T-cell (primary cell): ENCODE measurements around the gene CIPC. TPM values are rescaled to one million over a fixed set of nuclear protein-coding genes. Genes with fewer than 3 reads are reported as not detected.
A peak's percentile ranks its signal among the peaks of the same experiment; 100 is the strongest.

Experiments used
- ATAC-seq, 4 experiments: fragments of 200-7000 bp in 3 of 4; fragments of 150-1000 bp in 1 of 4; cut with Tn5 transposase; replicated peaks in 1 of 4; 1 replicate in 3 of 4; 2 replicates in 1 of 4; pipeline ENCODE4 v1.10.0; 2021; ENCODE audit warnings: moderate library complexity in 3 of 4, mild to moderate bottlenecking in 2 of 4, moderate number of reproducible peaks in 1 of 4
- CTCF ChIA-PET, 2 donors: fragments of 300-600 bp; sonication (Branson Sonifier 250); formaldehyde crosslinking; loops; one replicate each; lab custom pipeline; 2022; ENCODE audit warnings: antibody characterized with exemption in 2 of 2; lab: Charles Lee
- POLR2A ChIA-PET, 2 donors: fragments of 300-600 bp; sonication (Branson Sonifier 250); formaldehyde crosslinking; loops; one replicate each; lab custom pipeline; 2022; ENCODE audit warnings: antibody characterized with exemption in 2 of 2; lab: Charles Lee
- DNase-seq, 35 experiments: peaks; one replicate each; pipeline versions ENCODE4 v3.0.0 to v3.0.0-alpha.2; 2013 to 2023
- H3K27ac ChIP-seq: one replicate; pipeline ENCODE4 v1.5.1; 2013; ENCODE audit warnings: low read length
- H3K27me3 ChIP-seq, 2 experiments: replicated peaks in 1 of 2; 1 replicate in 1 of 2; 2 replicates in 1 of 2; pipeline versions ENCODE4 v1.6.1 to v1.7.0; 2013; ENCODE audit warnings: low read length in 1 of 2, mixed read lengths in 1 of 2; ENCODE audit not compliant: control insufficient read depth in 2 of 2, insufficient read depth in 2 of 2; ENCODE audit errors: extremely low read depth in 1 of 2
- H3K36me3 ChIP-seq, 2 donors: 1 replicate in 1 of 2; 2 replicates in 1 of 2; pipeline versions ENCODE4 v1.6.1 to v1.7.0; 2013; ENCODE audit warnings: low read length in 1 of 2; ENCODE audit not compliant: control insufficient read depth in 2 of 2, insufficient read depth in 1 of 2; ENCODE audit errors: extremely low read depth in 1 of 2
- H3K4me1 ChIP-seq, 2 experiments: 1 replicate in 1 of 2; 2 replicates in 1 of 2; pipeline versions ENCODE4 v1.6.1 to v1.7.0; 2013; ENCODE audit warnings: low read length in 2 of 2, mixed read lengths in 1 of 2; ENCODE audit not compliant: insufficient read depth in 2 of 2, control insufficient read depth in 1 of 2; ENCODE audit errors: extremely low read depth in 1 of 2
- H3K4me3 ChIP-seq, 2 donors: 1 replicate in 1 of 2; 2 replicates in 1 of 2; pipeline versions ENCODE4 v1.5.1 to v1.7.0; 2013; ENCODE audit warnings: mild to moderate bottlenecking in 2 of 2, low read length in 1 of 2, moderate library complexity in 1 of 2; ENCODE audit not compliant: control insufficient read depth in 1 of 2; ENCODE audit errors: extremely low read depth in 1 of 2
- H3K9me3 ChIP-seq: 2 replicates; pipeline ENCODE4 v1.7.0; 2013
- H3K27ac Mint-ChIP-seq, 2 donors: one replicate each; pipeline ENCODE4 v1.8.0; 2020 to 2021; ENCODE audit warnings: mild to moderate bottlenecking in 2 of 2, mixed read lengths in 2 of 2
- H3K27me3 Mint-ChIP-seq, 2 donors: one replicate each; pipeline ENCODE4 v1.8.0; 2021 to 2022; ENCODE audit warnings: mixed read lengths in 2 of 2
- H3K36me3 Mint-ChIP-seq: one replicate; pipeline ENCODE4 v1.8.0; 2021; ENCODE audit warnings: mixed read lengths
- H3K4me1 Mint-ChIP-seq, 3 donors: one replicate each; pipeline ENCODE4 v1.8.0; 2020 to 2022; ENCODE audit warnings: mixed read lengths in 3 of 3, mild to moderate bottlenecking in 1 of 3
- H3K4me3 Mint-ChIP-seq, 3 donors: one replicate each; pipeline ENCODE4 v1.8.0; 2020 to 2022; ENCODE audit warnings: mild to moderate bottlenecking in 3 of 3, mixed read lengths in 3 of 3, moderate library complexity in 3 of 3
- H3K9me3 Mint-ChIP-seq, 3 donors: one replicate each; pipeline ENCODE4 v1.8.0; 2020 to 2022; ENCODE audit warnings: mixed read lengths in 3 of 3
- WGBS: methylation state at CpG from one replicate; pipeline ENCODE4 v1.1.5; 2013; ENCODE audit warnings: missing lambda C conversion rate; ENCODE audit not compliant: insufficient coverage; 5-methylcytosine and 5-hydroxymethylcytosine counted together
- total RNA-seq, 35 experiments: library from RNA in 6 of 35; stranded (reverse) in 6 of 35; fragments of 120-200 nt in 1 of 35; gene quantifications; one replicate each; pipeline versions ENCODE4 v1.2.1 to v1.2.4 and lab custom pipeline; 2013 to 2026

The CIPC gene
- total RNA-seq, 5 donors from 2014 or later (not counting 1 experiment from before 2014, with no cell fraction given) = 8.4 to 14.0 (median 11.8) TPM

DNA sequence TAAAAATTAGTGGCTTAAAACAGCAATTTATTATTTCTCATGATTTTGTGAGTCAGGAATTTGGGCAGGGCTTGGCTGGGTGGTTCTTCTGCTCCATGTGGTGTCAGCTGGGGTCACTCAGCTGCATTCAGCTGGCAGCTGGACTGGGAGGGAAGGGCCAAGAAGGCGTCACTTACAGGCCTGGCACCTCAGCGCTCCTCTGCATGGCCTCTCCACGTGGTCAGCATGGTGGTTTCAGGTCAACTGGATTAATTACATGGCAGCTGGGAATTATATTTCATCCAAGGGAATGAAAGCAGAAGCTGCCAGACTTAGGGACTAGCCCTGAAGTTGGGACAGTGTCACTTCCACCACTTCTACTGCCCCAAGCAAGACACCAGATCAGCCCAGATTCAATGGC lies 42.1 kb upstream of the CIPC start:
- Histone ChIP-seq H3K4me1 (peaks cover 0 to 21% of the 10 kb centered on the region in 2 experiments), H3K9me3 (no peaks in the 10 kb centered on the region), H3K27me3 (no peaks in the 10 kb centered on the region), H3K27ac (peak overlapping the region; percentile 36), H3K4me3 (no peak overlapping the region), H3K36me3 (no peaks in the 10 kb centered on the region)
- ATAC-seq = no peak
- Mint-ChIP-seq H3K9me3 (no peaks in the 10 kb centered on the region), H3K36me3 (no peaks in the 10 kb centered on the region), H3K27ac (no peak overlapping the region), H3K27me3 (no peaks in the 10 kb centered on the region), H3K4me3 (no peak overlapping the region), H3K4me1 (peaks cover 11 to 33% (median 15%) of the 10 kb centered on the region in 3 donors)
- CTCF ChIA-PET = interaction anchor here in 1 of 2 donors (1.1 to 1.2 kb wide), 2 partner anchors 142 to 180 kb away, joined by 3 read pairs; no protein-coding TSS in a partner anchor
- POLR2A ChIA-PET = no interaction called here
- 83% methylated on average over 3 of the region's 3 CpGs for WGBS
- no peak for DNase-seq

DNA sequence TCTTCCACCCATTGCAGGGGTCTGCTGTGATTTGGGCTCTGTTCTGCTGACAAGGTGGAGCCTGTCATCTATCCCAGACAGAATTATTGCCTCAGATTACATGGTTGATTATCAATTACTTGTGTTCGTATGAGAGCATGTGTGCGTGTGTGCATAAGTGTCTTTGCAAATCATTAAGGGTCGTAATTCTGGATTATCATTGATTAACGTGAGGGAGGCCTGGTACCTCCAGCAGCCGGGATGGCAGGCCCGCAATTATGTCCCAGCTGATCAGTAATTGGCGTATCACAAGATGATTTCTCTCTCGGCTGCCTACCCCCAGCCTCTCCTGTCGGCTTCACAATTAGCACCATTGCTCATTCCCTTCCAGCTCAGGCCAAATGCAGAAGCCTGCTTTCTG lies 39.9 kb upstream of the CIPC start:
- Mint-ChIP-seq H3K36me3 (no peaks in the 10 kb centered on the region), H3K4me1 (peaks cover 5 to 29% (median 11%) of the 10 kb centered on the region in 3 donors), H3K27ac (no peak overlapping the region), H3K9me3 (no peaks in the 10 kb centered on the region), H3K4me3 (no peak overlapping the region), H3K27me3 (no peaks in the 10 kb centered on the region)
- H3K27me3 ChIP-seq = no peaks in the 10 kb centered on the region
- H3K27ac ChIP-seq = no peak overlapping the region
- POLR2A ChIA-PET = no interaction called here
- WGBS = 91% methylated on average over 6 of the region's 9 CpGs
- no peak overlapping the region for H3K4me3 ChIP-seq
- no peaks in the 10 kb centered on the region for H3K9me3 ChIP-seq
- no peak for DNase-seq
- no peak for ATAC-seq
- H3K36me3 ChIP-seq = no peaks in the 10 kb centered on the region
- H3K4me1 ChIP-seq = peaks cover 0 to 13% of the 10 kb centered on the region in 2 experiments
- CTCF ChIA-PET = interaction anchor here in 1 of 2 donors (0.7 to 1.4 kb wide), 2 partner anchors 145 to 186 kb away, joined by 3 to 4 read pairs; no protein-coding TSS in a partner anchor

GRCh38 chr14:77058785-77059184 lies 39.3 kb upstream of the CIPC start:
- CTCF ChIA-PET = interaction anchor here in 1 of 2 donors (0.7 to 1.4 kb wide), 3 partner anchors 97 to 186 kb away, joined by 3 to 4 read pairs (median 4); no protein-coding TSS in a partner anchor
- Mint-ChIP-seq H3K36me3 (no peaks in the 10 kb centered on the region), H3K9me3 (no peaks in the 10 kb centered on the region), H3K4me3 (no peak overlapping the region), H3K27ac (no peak overlapping the region), H3K27me3 (no peaks in the 10 kb centered on the region), H3K4me1 (peaks cover 0 to 25% (median 6%) of the 10 kb centered on the region in 3 donors)
- H3K36me3 ChIP-seq = no peaks in the 10 kb centered on the region
- no peak overlapping the region for H3K4me3 ChIP-seq
- ATAC-seq (no peak), DNase-seq (no peak)
- H3K9me3 ChIP-seq = no peaks in the 10 kb centered on the region
- H3K4me1 ChIP-seq = peaks cover 0 to 9% of the 10 kb centered on the region in 2 experiments
- POLR2A ChIA-PET = no interaction called here
- H3K27ac ChIP-seq = no peak overlapping the region
- H3K27me3 ChIP-seq = no peaks in the 10 kb centered on the region
- 77% methylated on average over 4 of the region's 9 CpGs for WGBS

- no peak overlapping the region for H3K27ac Mint-ChIP-seq
- ATAC-seq (peak in 1 of 4 experiments; percentile 70), DNase-seq (peak in 2 of 35 experiments; percentile 5 to 19)
- peaks cover 0 to 9% of the 10 kb centered on the region in 2 experiments for H3K4me1 ChIP-seq
- no peak overlapping the region for H3K4me3 Mint-ChIP-seq
- H3K27me3 Mint-ChIP-seq = no peaks in the 10 kb centered on the region
- WGBS = 88% methylated on average over 3 of the region's 12 CpGs
- no peaks in the 10 kb centered on the region for H3K9me3 Mint-ChIP-seq
- no peak overlapping the region for H3K27ac ChIP-seq
- H3K4me3 ChIP-seq = no peak overlapping the region
- no peaks in the 10 kb centered on the region for H3K36me3 ChIP-seq
- no peaks in the 10 kb centered on the region for H3K9me3 ChIP-seq
- peaks cover 0 to 21% (median 6%) of the 10 kb centered on the region in 3 donors for H3K4me1 Mint-ChIP-seq
- H3K36me3 Mint-ChIP-seq = no peaks in the 10 kb centered on the region
- CTCF ChIA-PET = interaction anchor here in 1 of 2 donors (1.4 kb wide), 2 partner anchors 98 to 146 kb away, joined by 4 read pairs; no protein-coding TSS in a partner anchor
- peaks cover 0 to 3% of the 10 kb centered on the region in 2 experiments for H3K27me3 ChIP-seq
- POLR2A ChIA-PET = no interaction called here
Observed at GRCh38 chr14:77059276-77059915, 38.7 kb upstream of the CIPC start.

DNA sequence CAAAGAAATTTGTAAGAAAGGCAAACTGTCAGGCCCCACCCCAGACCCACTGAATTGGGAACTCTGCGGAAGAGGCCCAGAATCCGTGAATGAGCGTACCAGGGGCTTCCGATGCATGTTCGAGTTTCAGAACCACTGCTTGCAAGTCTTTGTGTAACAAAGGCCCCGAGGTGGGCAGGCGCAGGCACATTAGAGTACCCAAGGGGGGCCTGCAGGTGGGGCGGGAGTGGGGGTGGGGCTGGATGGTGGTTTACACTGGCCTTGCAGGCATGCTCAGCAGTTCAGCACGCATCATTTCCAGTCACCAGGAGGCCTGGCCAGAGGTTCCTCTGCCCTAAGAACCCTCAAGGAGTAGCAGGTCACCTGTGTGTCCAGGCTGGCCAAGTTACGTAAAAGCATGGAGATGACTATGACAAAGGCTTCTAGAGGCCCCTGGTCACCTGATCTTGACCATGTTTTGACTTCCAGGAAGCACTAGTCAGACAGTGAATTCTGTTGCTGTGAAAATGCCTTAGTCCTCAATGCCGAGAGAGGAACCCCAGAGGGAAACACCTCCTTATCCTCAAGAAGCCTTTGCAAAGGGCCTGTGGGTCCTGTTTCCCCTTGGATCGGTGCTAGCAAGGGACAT lies 36.3 kb upstream of the CIPC start:
- Histone ChIP-seq H3K9me3 (no peaks in the 10 kb centered on the region), H3K4me1 (no peaks in the 10 kb centered on the region), H3K36me3 (no peaks in the 10 kb centered on the region), H3K27ac (no peak overlapping the region), H3K4me3 (no peak overlapping the region), H3K27me3 (peaks cover 0 to 8% of the 10 kb centered on the region in 2 experiments)
- DNase-seq (no peak), ATAC-seq (no peak)
- ChIA-PET CTCF (interaction anchor here in 1 of 2 donors (0.7 kb wide), 1 partner anchor 185 kb away, joined by 3 read pairs; no protein-coding TSS in a partner anchor), POLR2A (no interaction called here)
- 85% methylated on average over 5 of the region's 12 CpGs for WGBS
- H3K9me3 Mint-ChIP-seq = no peaks in the 10 kb centered on the region
- peaks cover 0 to 8% (median 0%) of the 10 kb centered on the region in 3 donors for H3K4me1 Mint-ChIP-seq
- no peaks in the 10 kb centered on the region for H3K27me3 Mint-ChIP-seq
- H3K4me3 Mint-ChIP-seq = no peak overlapping the region
- no peaks in the 10 kb centered on the region for H3K36me3 Mint-ChIP-seq
- no peak overlapping the region for H3K27ac Mint-ChIP-seq

DNA sequence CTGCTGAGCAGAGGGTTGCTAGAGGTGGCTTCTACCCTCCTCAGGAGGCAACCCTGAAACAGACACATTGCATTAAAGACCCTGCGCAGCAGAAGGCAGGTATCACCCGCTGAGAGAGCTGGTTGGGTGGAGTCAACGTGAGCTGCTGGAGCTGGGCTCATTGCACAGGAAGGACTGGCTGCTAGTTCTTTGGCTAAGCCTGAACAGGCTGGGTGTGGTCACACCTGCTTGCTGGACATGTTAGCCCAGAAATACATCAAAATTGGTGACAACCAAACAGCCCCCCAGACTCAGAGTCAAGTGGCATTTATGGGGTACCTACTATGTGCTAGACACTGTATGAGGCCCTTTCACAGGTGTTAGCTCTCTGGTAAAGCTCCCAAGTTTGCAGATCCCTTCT lies 35.8 kb upstream of the CIPC start:
- H3K27ac ChIP-seq = no peak overlapping the region
- no peak overlapping the region for H3K4me3 ChIP-seq
- ATAC-seq = no peak
- H3K9me3 Mint-ChIP-seq = no peaks in the 10 kb centered on the region
- CTCF ChIA-PET = interaction anchor here (0.7 to 1.5 kb wide), 4 partner anchors 17 to 191 kb away, joined by 3 to 5 read pairs (median 4); no protein-coding TSS in a partner anchor
- no peak overlapping the region for H3K4me3 Mint-ChIP-seq
- POLR2A ChIA-PET = interaction anchor here in 1 of 2 donors (0.5 kb wide), 1 partner anchor 37 kb away, joined by 11 read pairs; no protein-coding TSS in a partner anchor
- H3K36me3 Mint-ChIP-seq = no peaks in the 10 kb centered on the region
- no peaks in the 10 kb centered on the region for H3K36me3 ChIP-seq
- H3K27me3 Mint-ChIP-seq = no peaks in the 10 kb centered on the region
- H3K4me1 Mint-ChIP-seq = peaks cover 0 to 8% (median 0%) of the 10 kb centered on the region in 3 donors
- no peak overlapping the region for H3K27ac Mint-ChIP-seq
- WGBS = 83% methylated on average over 3 of the region's 3 CpGs
- no peaks in the 10 kb centered on the region for H3K4me1 ChIP-seq
- H3K27me3 ChIP-seq = peaks cover 0 to 9% of the 10 kb centered on the region in 2 experiments
- H3K9me3 ChIP-seq = no peaks in the 10 kb centered on the region
- no peak for DNase-seq
